Measurements from ENCODE around the gene BASP1.
"Not testable (repeated sequence)": the region's sequence is repeated elsewhere in the genome, so short reads cannot be mapped to it uniquely, and the experiment has no call there.

The BASP1 gene

DNA sequence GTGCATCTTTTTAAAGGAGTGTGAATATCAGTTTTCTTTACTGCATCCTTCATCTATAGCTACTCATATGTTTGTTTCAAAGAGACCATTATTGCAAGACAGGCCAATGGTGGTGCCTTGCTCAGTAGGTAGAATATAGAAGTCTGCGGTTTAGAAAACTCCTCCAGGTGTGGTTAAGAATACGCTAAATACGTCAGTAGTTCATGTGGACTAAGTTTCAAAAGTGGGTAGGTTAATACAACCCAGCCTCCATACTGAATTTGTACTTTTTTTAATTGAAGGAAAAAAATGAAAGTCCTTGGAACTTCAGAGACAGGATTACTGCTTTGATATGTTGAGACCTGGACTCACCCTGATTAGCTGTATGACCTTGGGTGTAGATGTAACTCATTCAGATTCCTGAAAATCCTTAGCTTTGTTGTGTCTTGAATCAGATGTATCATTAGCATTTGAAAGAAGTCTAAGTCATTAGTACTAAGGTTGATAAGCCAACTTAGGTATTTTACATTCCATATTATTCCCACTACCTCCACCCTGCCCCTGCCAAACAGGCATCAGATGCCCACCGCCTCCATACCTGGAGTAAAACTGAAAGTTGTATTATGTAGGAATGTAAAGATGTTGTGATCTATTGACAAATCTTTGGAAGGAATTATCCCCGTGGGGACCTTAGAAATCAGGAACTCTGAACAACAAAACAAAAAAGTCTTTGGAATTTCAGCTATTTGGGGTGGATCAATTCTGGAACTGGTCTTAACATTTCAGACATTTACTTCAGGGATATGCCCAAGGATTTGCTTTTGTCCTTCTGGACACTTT, 6.1 kb downstream of the BASP1 start:
- DNase-seq (ENCODE audit: low read depth in 2 of 2), result no peak

- DNase-seq (ENCODE audit: low read depth in 2 of 2), result no peak
These were observed 7.6 kb downstream of the BASP1 start for GRCh38 chr5:17224858-17225511.

DNA sequence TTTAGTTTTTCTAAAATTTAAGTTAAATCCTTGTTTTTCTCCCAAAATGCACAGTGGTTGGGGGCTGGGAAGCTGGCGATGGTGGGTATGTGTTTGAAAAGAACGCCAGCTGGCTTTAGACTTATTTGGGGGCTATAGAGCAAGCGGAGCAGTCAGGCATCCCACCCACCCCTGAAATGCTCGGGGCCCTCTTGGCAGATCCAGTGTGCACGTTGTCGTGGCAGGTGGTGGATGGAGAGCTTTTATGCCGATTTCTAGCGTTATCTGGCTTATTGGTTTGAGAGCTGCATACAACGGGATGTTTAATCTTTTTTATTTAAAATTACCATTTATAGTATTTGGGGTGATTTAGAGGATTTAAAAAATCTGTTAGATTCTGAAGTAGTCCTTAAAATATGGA, 8.1 kb downstream of the BASP1 start:
- no peak for DNase-seq (ENCODE audit: low read depth in 2 of 2)

DNA sequence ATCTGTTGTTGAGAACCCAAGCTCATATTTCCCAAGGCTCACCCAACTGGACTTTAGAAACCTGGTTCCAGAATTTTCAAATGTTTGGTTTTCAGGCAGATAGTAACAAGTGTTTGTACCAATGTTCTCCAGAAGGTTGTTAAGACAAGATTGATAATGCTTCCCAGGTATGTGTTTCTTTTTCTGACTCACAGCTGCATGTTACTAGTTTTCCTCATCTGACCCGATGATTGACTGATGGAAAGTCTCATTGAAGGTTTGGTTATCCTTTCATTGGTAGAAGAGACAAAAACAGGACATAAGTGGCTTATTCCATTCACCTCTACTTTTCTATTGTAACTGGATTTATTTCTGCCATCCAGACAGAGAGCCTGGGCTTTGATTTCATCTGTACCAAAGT, 10.4 kb downstream of the BASP1 start:
- no peak for DNase-seq (ENCODE audit: low read depth in 2 of 2)

DNA sequence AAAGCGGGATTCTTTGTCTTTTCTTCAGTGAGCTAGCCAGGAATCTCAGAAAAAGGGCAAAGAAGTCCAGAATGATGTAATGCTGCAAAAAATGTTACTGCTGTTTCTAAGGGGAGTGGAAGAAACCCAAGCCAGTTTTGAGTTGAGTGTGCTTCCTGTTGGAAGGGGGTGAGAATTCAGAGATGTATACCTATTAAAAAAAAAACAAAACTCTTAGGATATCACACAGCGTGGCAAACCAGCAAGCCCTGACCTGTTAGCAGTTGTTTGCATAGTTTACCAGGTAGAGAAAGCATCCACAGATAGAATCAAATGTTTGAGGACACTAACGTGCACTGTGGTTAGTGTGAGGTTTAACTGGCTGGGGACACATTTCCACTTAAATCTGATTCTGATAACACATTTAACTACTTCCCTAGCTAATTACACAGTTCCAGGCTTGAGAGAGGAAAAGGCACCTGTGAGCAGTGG, 11.4 kb downstream of the BASP1 start:
- no peak for DNase-seq (ENCODE audit: low read depth in 2 of 2)

GRCh38 chr5:17229313-17229712, 11.9 kb downstream of the BASP1 start:
- DNase-seq (ENCODE audit: low read depth in 2 of 2), result no peak

DNA sequence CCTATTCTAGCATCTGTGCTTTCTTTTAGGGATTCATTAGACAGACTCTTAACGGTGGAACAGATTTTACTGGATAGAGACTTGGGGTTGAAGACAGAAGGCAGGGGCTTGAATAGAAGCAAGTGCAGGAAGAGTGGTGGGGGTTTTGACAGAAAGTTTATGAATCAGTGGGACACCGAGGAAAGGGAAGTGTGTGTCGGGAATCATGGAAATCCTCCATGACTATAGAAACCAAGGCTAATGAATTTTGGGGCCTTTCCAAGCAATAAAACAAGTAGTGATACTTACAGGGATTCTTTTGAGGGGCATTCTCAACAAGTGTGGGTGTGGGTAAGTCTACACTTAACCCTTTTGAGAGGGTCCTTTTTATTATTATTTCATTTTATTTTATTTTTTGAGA, 12.8 kb downstream of the BASP1 start:
- no peak for DNase-seq (ENCODE audit: low read depth in 2 of 2)

GRCh38 chr5:17230808-17231525, 13.5 kb downstream of the BASP1 start:
- no peak for DNase-seq (ENCODE audit: low read depth in 2 of 2)

- DNase-seq (ENCODE audit: low read depth in 2 of 2), result no peak
These were observed 15.0 kb downstream of the BASP1 start for GRCh38 chr5:17232405-17232804.

GRCh38 chr5:17233488-17233887, 16.1 kb downstream of the BASP1 start:
- no peak for DNase-seq (ENCODE audit: low read depth in 2 of 2)

- DNase-seq (ENCODE audit: low read depth in 2 of 2), result no peak
These were observed 16.9 kb downstream of the BASP1 start for GRCh38 chr5:17234374-17234773.

GRCh38 chr5:17235731-17236330, 18.4 kb downstream of the BASP1 start:
- DNase-seq (ENCODE audit: low read depth in 2 of 2), result no peak

- DNase-seq (ENCODE audit: low read depth in 2 of 2), result no peak
These were observed 21.1 kb downstream of the BASP1 start for GRCh38 chr5:17238521-17239041.

- no peak for DNase-seq (ENCODE audit: low read depth in 2 of 2)
These were observed 22.5 kb downstream of the BASP1 start for GRCh38 chr5:17239953-17240352.

GRCh38 chr5:17240487-17240886, 23.1 kb downstream of the BASP1 start:
- DNase-seq (ENCODE audit: low read depth in 2 of 2), result no peak

DNA sequence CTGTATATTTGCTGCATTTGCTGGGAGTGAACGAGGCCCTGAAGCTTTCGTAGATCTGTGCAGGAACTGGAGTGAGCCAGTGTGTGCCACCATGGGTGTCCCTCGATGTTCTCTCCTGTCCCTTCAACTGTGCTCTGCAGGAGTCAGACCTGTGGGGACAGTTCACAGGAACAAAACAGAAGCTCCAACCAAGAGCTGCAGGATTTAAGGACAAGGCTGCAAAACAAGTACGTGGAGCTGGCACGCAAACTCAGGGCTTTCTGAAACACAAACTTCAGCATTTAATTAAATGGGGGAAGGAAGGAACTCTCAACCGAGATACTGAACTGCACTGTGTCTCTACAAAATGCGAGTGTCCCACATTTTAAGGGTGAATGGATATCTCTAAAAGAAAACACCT, 24.2 kb downstream of the BASP1 start:
- no peak for DNase-seq (ENCODE audit: low read depth in 2 of 2)

- DNase-seq (ENCODE audit: low read depth in 2 of 2), result no peak
These were observed 26.0 kb downstream of the BASP1 start for GRCh38 chr5:17243287-17244063.

GRCh38 chr5:17249029-17249634, 31.7 kb downstream of the BASP1 start:
- no peak for DNase-seq (ENCODE audit: low read depth in 2 of 2)

DNA sequence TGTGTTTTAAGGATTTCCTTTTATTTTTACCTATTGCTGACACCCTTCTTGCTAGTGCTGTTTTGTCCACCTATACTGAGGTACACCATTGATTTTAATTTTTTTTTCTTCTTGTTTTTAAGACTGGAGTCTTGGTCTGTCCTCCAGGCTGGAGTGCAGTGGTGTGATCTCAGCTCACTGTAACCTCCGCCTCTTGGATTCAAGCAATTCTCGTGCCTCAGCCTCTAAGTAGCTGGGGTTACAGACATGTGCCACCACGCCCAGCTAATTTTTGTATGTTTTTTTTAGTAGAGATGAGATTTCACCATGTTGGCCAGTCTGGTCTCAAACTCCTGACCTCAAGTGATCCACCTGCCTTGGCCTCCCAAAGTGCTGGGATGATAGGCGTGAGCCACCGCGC, 32.4 kb downstream of the BASP1 start:
- not testable (repeated sequence) for DNase-seq (ENCODE audit: low read depth in 2 of 2)

- DNase-seq (ENCODE audit: low read depth in 2 of 2), result no peak
These were observed 35.1 kb downstream of the BASP1 start for GRCh38 chr5:17252543-17252942.
